Stimulated activated CD8-positive, alpha-beta memory T cell treated with anti-CD3 and anti-CD28 coated beads, Interleukin-4, amount 100 ng/mL, for 4 hours (primary cell): ENCODE measurements around the gene DNPH1.

Source experiments
- DNase-seq, 2 donors: peaks; one replicate each; pipeline ENCODE4 v3.0.0-alpha.2; 2020; ENCODE audit warnings: low read depth in 2 of 2, low spot score in 1 of 2

DNPH1 gene

DNA sequence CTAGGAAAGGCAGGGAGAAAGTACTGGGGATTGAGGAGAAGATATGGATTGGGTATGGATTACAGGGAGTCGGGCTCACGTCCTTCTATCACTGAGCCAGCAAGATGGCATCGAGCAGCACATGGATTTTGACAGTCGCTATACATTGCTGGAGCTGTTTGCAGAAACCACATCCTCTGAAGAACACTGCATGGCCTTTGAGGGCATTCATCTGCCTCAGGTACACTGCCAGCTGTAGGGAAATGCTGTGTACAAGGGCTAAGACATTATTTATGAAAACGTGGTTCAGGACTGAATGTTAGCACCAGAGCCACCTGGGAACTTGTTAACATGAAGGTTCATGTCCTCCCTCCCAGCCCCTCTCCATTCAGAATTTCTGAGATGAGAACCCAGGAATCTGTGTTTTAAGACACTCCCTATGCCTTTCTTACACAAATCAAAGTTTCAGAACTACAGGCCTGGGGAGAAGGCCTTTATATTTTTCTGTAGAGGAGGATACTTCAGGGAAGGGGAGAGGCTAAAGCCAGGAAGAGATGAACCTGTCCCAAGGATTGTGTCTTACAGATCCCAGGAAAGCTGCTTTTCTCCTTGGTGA lies 43.8 kb downstream of the DNPH1 start:
- no peak for DNase-seq

DNA sequence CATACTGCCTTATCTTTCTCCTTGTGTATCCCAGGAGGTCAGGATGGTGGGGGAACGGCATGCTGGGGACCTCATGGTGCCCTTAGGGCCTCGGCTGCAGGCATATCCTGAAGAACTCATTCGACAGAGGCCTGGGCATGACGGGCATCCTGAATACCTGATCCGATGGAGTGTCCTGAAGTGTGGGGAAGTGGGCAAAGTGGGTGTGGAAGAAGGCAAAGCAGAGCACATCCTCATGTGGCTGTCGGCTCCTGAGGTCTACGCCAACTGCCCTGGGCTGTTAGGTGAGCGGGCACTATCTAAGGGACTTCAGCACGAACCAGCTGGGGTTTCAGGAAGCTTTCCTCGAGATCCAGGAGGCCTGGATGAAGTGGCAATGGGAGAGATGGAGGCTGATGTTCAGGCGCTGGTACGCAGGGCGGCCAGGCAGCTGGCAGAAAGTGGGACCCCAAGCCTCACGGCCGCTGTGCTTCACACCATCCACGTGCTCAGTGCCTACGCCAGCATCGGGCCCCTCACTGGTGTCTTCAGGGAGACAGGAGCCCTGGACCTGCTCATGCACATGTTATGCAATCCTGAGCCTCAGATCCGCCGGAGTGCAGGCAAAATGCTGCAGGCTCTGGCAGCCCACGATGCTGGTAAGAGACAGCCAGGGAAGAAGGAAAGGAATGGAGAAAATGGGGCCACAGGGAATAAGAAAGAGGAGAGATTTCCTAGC lies 44.9 kb downstream of the DNPH1 start:
- DNase-seq, result no peak

- DNase-seq, result no peak
Observed at GRCh38 chr6:43183441-43183840, 45.8 kb downstream of the DNPH1 start.

DNA sequence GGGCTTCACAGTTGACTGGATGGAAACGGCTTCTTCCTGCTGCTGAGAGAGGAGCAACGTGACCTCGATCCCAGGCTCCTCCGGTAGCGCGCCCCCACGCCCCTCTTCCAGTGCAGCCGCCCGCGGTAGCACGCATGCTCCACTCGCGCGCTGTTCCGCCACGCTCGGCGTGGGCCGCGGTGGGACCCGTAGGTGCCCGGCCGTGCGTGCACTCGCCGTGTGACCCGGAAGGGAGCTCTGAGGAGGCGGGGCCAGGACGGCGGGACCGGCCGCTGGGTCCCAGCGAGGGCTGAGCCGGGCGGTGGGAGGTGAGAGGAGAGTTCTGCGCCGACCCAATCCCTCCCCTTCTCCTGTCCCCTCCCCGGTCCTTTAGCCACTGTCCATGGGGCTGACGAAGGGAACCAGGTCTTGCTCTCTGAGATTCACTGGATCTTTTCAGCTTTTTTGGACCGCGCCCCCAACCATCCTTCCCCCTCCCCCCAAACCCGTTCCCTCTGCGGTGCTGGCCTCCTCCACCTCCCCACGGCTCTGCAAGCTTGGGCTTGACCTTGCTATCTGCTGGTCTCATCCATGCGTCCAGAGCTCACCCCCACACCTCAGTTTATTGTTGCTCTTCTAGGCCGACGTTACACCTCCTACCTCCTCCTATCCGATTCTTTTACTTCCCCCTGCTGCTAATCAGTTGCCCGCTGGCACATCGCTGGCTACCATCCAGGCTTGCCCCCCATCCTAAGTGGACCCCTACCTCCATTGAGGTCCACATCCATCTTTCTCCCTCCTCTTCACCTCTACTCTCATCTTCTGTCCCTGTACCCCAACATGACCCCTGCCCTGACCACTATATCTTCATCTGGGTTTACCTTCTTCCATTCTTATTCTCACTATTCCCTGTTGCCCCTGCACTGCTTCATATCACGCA lies 47.1 kb downstream of the DNPH1 start, which contains the start of gene CUL9:
TSS of gene CUL9 (plus strand) at position 255 of the 919 bp plus-strand sequence. CDS start 2,115 bp downstream, outside the sequence.
- DNase-seq, result peak; percentile 44 to 59

- no peak for DNase-seq
Observed at GRCh38 chr6:43181621-43181941, 47.7 kb downstream of the DNPH1 start.

DNA sequence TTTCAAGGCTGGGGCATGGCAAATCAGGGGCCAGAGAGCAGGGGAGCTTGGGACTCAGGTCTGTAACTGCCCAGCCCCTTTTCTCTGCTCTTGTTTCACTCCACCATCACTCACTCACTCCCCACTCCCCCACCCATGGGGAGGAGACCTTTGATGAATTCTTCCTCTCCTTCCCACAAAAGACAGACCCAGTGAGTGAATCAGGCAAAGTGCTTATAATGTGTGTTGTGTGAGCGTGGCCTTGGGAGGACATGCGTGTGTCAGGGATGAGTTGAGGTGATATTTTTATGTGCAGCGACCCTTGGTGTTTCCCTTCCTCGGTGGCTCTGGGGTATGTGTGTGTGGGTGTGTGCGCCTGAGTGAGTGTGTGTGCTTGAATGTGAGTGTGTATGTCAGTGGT lies 48.3 kb downstream of the DNPH1 start:
- no peak for DNase-seq

- no peak for DNase-seq
Observed at GRCh38 chr6:43180058-43180457, 49.2 kb downstream of the DNPH1 start.

DNA sequence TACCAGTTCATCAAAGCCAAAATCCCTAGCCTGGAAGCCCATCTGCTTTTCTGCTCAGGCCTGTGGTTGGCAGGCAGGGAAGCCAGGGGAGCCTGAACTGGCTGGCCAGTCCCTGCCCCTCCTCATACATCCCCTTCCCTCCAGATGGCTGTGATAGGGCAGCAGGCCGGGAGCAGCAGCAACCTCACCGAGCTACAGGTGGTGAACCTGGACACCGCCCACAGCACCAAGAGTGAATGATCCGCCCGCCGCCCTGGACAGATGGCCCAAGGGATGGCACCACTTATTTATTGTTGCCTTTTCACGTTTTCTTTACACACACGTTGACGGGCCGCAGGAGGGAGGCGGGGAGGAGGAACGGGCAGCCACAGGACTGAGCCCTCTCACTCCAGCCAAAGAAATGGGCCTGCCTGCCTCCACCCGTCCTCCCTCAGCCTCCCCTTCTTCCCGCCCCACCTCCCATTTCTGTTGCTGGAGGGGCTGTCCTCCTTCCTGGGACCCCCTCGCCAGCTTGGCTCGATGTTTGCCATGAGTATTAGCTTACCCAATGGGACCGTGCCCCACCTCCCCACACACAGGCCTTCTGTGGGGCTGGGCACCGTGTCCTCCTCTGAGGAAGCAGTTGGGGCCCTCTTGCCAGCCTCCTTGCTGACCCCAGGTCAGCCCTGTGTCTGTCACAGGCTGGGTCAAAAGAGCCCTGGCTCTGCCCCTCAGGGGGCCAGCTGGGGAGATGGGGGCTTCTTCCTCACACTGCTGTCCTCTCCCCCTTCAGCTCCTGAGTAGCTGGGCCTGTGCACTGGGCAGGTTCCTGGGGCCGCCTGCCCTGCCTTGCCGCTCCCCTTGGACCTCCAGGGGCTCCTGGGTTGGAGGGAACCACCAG lies 50.1 kb downstream of the DNPH1 start:
- DNase-seq, result no peak

DNA sequence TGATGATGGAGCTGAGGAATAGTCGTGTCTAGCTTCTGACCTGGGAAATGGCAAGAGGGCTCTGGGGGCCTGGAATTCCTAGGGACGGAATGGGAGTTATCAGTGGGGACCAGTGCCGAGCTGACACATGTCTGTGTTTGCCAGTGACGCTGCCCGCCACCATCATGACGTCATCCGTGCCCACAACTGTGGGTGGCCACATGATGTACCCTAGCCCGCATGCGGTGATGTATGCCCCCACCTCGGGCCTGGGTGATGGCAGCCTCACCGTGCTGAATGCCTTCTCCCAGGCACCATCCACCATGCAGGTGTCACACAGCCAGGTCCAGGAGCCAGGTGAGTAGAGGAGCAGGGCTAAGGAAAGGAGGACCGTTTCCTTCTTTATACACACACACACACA lies 51.1 kb downstream of the DNPH1 start:
- DNase-seq, result no peak

DNA sequence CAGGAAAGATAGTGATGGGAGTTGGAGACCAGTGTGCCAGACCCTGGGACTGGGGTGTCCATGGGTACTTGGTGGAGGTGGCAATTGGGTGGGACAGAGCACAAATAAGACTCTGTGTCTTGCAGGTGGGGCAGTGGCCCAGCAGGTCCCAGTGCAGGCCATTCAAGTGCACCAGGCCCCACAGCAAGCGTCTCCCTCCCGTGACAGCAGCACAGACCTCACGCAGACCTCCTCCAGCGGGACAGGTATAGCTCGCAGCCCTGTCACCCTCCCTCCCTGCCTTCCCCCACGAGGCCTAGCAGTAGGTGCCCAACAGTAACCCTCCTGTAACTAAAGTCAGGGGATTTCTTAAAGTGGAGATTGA lies 52.9 kb downstream of the DNPH1 start:
- no peak for DNase-seq

GRCh38 chr6:43175676-43176422 lies 53.4 kb downstream of the DNPH1 start:
- no peak for DNase-seq
